Mammary epithelial cell (primary cell): ENCODE results near the gene DSCAM.

Source experiments
- CTCF ChIP-seq, 2 donors: IDR thresholded peaks in 1 of 2; conservative IDR thresholded peaks in 1 of 2; 2 replicates each; pipeline ENCODE4 v1.5.1; 2011 to 2012; ENCODE audit warnings: inconsistent platforms in 2 of 2, low read length in 2 of 2, mild to moderate bottlenecking in 2 of 2, control low read depth in 1 of 2, low read depth in 1 of 2; ENCODE audit not compliant: insufficient read depth in 1 of 2; ENCODE audit errors: extremely low read depth in 1 of 2
- EZH2 ChIP-seq: IDR thresholded peaks from 2 replicates; pipeline ENCODE4 v1.6.1; 2012; ENCODE audit warnings: low read length, inconsistent platforms, borderline replicate concordance

GRCh38 chr21:40422896-40423635, 423.9 kb downstream of the DSCAM start:
- TF ChIP-seq CTCF (conservative IDR thresholded peaks at IDR 0.05 in 1 of 2, IDR thresholded peaks at IDR 0.05 in 1 of 2; ENCODE audit: extremely low read depth in 1 of 2, insufficient read depth in 1 of 2, low read depth in 1 of 2, low read length in 2 of 2) (no peak), EZH2 (no peak)
